Smooth muscle cell (in vitro differentiated cells): Measurements from ENCODE around the gene NLK. TPM values are rescaled to one million over a fixed set of nuclear protein-coding genes. Genes with fewer than 3 reads are reported as not detected.
"Not testable (repeated sequence)": the region's sequence is repeated elsewhere in the genome, so short reads cannot be mapped to it uniquely, and the experiment has no call there.

ENCODE experiments used
- DNase-seq: peaks from one replicate; lab custom pipeline; 2025; ENCODE audit not compliant: unreplicated experiment; lab: John Stamatoyannopoulos, UW
- H2AFZ ChIP-seq: fragments of 200-600 bp; sonication (generic); 2 replicates; pipeline ENCODE4 v1.6.0; 2016; ENCODE audit warnings: antibody characterized with exemption, low read depth, mild to moderate bottlenecking
- H3F3A ChIP-seq: fragments of 200-600 bp; sonication (generic); 2 replicates; pipeline ENCODE4 v1.6.0; 2017; ENCODE audit warnings: antibody characterized with exemption, low read depth
- H3K27ac ChIP-seq: fragments of 200-600 bp; sonication (generic); 2 replicates; pipeline ENCODE4 v1.5.1; 2016; ENCODE audit warnings: low read depth, mild to moderate bottlenecking
- H3K27me3 ChIP-seq: fragments of 200-600 bp; sonication (generic); 2 replicates; pipeline ENCODE4 v1.6.1; 2016; ENCODE audit warnings: low read depth, mild to moderate bottlenecking
- H3K36me3 ChIP-seq: fragments of 200-600 bp; sonication (generic); 2 replicates; pipeline ENCODE4 v1.5.1; 2016; ENCODE audit warnings: low read depth
- H3K4me1 ChIP-seq: fragments of 200-600 bp; sonication (generic); 2 replicates; pipeline ENCODE4 v1.5.1; 2016; ENCODE audit warnings: low read depth
- H3K4me2 ChIP-seq: fragments of 200-600 bp; sonication (generic); 2 replicates; pipeline ENCODE4 v1.6.0; 2016; ENCODE audit warnings: mild to moderate bottlenecking
- H3K4me3 ChIP-seq: fragments of 200-600 bp; sonication (generic); 2 replicates; pipeline ENCODE4 v1.5.1; 2016; ENCODE audit warnings: mild to moderate bottlenecking
- H3K79me2 ChIP-seq: fragments of 200-600 bp; sonication (generic); 2 replicates; pipeline ENCODE4 v1.6.0; 2016; ENCODE audit warnings: low read depth, mild to moderate bottlenecking
- H3K9ac ChIP-seq: fragments of 200-600 bp; sonication (generic); 2 replicates; pipeline ENCODE4 v1.6.0; 2016; ENCODE audit warnings: low read depth
- H3K9me3 ChIP-seq: fragments of 200-600 bp; sonication (generic); replicated peaks from 2 replicates; pipeline ENCODE4 v1.5.1; 2016; ENCODE audit warnings: low read depth
- H4K20me1 ChIP-seq: fragments of 200-600 bp; sonication (generic); 2 replicates; pipeline ENCODE4 v1.6.0; 2016; ENCODE audit warnings: low read depth
- CTCF ChIP-seq: fragments of 200-600 bp; sonication (generic); IDR thresholded peaks from 2 replicates; pipeline ENCODE4 v1.5.1; 2017; ENCODE audit warnings: borderline replicate concordance, mild to moderate bottlenecking, antibody characterized with exemption; ENCODE audit not compliant: insufficient read depth, poor library complexity, severe bottlenecking
- WGBS: methylation state at CpG from one replicate; pipeline ENCODE4 v1.1.7; 2016; ENCODE audit warnings: low lambda C conversion rate; 5-methylcytosine and 5-hydroxymethylcytosine counted together
- polyA plus RNA-seq: library from polyadenylated mRNA; unstranded; fragments of >200 nt; fragmentation: Nextera tagmentation; extraction: Ambion mirVana; gene quantifications from 2 replicates; pipeline ENCODE4 v1.2.1, GENCODE V29; 2016
- total RNA-seq: library from RNA; depleted of rRNA; stranded (reverse); fragments of >200 nt; gene quantifications from 2 replicates; pipeline ENCODE4 v1.2.3, GENCODE V29; 2014

Gene NLK
- total and polyA plus RNA-seq, 2 experiments from 2014 or later: 1.8 to 18.0 TPM

GRCh38 chr17:28001149-28001548, 41.3 kb upstream of the NLK start:
- no peak overlapping the region for H3K4me3 ChIP-seq
- no peaks in the 10 kb centered on the region for H3K27me3 ChIP-seq
- H3K79me2 ChIP-seq: no peaks in the 10 kb centered on the region
- H3K4me1 ChIP-seq: no peaks in the 10 kb centered on the region
- H3F3A ChIP-seq: no peaks in the 10 kb centered on the region
- H2AFZ ChIP-seq: no peak overlapping the region
- no peaks in the 10 kb centered on the region for H4K20me1 ChIP-seq
- no peak overlapping the region for H3K4me2 ChIP-seq
- 68% methylated on average over 3 of the region's 3 CpGs for WGBS
- no peak for TF ChIP-seq CTCF
- no peak overlapping the region for H3K27ac ChIP-seq
- H3K36me3 ChIP-seq: no peaks in the 10 kb centered on the region
- H3K9me3 ChIP-seq: no peaks in the 10 kb centered on the region
- no peak overlapping the region for H3K9ac ChIP-seq
- DNase-seq: no peak

GRCh38 chr17:28004344-28004743, 38.1 kb upstream of the NLK start:
- 78% methylated on average over 2 of the region's 2 CpGs for WGBS
- DNase-seq: no peak

DNA sequence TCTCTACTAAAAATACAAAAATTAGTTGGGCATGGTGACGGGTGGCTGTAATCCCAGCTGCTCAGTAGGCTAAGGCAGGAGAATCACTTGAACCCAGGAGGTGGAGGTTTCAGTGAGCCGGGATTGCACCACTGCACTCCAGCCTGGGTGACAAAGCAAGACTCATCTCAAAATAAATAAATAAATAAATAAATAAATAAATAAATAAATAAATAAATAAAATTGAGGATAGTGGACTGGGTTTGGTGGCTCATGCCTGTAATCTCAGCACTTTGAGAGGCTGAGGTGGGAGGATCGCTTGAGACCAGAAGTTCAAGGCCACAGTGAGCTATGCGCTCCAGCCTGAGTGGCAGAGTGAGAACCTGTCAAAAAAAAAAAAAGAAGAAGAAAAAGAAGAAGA, 34.6 kb upstream of the NLK start:
- not testable (repeated sequence) for H3K9ac ChIP-seq, H3K4me1 ChIP-seq, H3K4me3 ChIP-seq, H3K27me3 ChIP-seq, H3K9me3 ChIP-seq, DNase-seq, H4K20me1 ChIP-seq, H3F3A ChIP-seq, H3K27ac ChIP-seq, H2AFZ ChIP-seq, H3K36me3 ChIP-seq, H3K79me2 ChIP-seq, H3K4me2 ChIP-seq
- WGBS: 87% methylated on average over 4 of the region's 4 CpGs

More at GRCh38 chr17:28004344-28004743, 38.1 kb upstream of the NLK start:
- Histone ChIP-seq H3K4me3 (no peak overlapping the region), H3K4me2 (no peak overlapping the region), H3F3A (no peaks in the 10 kb centered on the region), H3K9me3 (no peaks in the 10 kb centered on the region), H3K36me3 (no peaks in the 10 kb centered on the region), H3K79me2 (no peaks in the 10 kb centered on the region), H3K4me1 (no peaks in the 10 kb centered on the region), H3K27ac (no peak overlapping the region), H2AFZ (no peak overlapping the region), H3K9ac (no peak overlapping the region), H4K20me1 (no peaks in the 10 kb centered on the region), H3K27me3 (no peaks in the 10 kb centered on the region)
- TF ChIP-seq CTCF: no peak

DNA sequence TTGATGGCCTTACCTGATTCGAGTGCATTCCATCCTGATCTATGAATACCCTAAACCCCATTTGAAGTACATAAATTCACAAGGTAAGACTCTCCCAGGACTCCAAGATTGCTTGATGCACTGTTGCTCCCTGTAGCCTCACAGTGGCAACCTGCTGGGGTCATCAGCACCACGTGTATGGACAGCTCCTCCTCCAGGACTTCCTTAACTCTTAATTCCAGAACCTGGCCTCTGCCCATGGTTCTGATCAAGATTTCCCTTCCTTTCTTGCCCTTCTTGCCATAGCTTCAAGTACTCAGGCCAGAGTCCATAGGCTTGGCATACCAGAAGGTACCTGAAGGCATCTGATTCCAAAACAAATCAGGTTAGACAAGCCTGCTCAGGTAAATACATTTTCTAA, 34.0 kb upstream of the NLK start:
- no peak for DNase-seq
- H3K4me1 ChIP-seq: no peaks in the 10 kb centered on the region
- H3K9me3 ChIP-seq: no peaks in the 10 kb centered on the region
- no peak for TF ChIP-seq CTCF
- no peaks in the 10 kb centered on the region for H3K27me3 ChIP-seq
- no peaks in the 10 kb centered on the region for H3F3A ChIP-seq
- no peaks in the 10 kb centered on the region for H3K36me3 ChIP-seq
- H3K4me3 ChIP-seq: no peak overlapping the region
- H4K20me1 ChIP-seq: no peaks in the 10 kb centered on the region
- H3K4me2 ChIP-seq: no peak overlapping the region
- H2AFZ ChIP-seq: no peak overlapping the region
- H3K27ac ChIP-seq: no peak overlapping the region
- 11% methylated on average over 2 of the region's 2 CpGs for WGBS
- no peak overlapping the region for H3K9ac ChIP-seq
- no peaks in the 10 kb centered on the region for H3K79me2 ChIP-seq
